ENCODE measurements around the gene HAT1.

Gene HAT1

DNA sequence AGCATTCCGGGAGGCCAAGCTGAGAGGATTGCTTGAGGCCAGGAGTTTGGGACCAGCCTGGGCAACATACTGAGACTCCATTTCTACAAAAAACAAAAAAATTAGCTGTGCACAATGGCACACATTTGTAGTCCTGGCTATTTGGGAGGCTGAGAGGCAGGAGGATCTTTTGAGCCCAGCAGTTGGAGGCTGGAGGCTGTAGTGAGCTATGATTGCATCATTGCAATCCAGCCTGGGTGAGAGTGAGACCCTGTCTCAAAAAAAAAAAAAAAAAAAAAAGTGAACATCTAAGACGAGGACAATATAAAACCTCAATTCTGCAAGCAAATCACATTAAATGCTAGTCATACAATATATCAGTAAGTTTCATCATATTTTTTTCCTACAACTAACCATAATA lies 2.8 kb upstream of the HAT1 start:
- no peak for DNase-seq (ENCODE audit: low read depth in 2 of 2, low spot score in 1 of 2)

DNA sequence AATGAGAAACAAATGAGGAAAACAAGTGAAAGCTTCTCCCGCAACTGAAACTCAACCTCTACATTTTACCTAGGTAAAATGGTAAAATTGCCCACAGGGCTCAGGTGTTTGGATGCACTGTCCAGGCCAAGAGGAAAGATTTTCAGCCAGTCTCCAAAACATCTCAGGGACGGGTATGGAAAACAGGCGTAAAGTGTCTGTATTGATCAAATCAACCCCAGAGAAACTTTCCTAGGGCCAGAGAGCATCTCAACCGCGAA lies 361 bp upstream of the HAT1 start:
- DNase-seq (ENCODE audit: low read depth in 2 of 2, low spot score in 1 of 2): no peak

DNA sequence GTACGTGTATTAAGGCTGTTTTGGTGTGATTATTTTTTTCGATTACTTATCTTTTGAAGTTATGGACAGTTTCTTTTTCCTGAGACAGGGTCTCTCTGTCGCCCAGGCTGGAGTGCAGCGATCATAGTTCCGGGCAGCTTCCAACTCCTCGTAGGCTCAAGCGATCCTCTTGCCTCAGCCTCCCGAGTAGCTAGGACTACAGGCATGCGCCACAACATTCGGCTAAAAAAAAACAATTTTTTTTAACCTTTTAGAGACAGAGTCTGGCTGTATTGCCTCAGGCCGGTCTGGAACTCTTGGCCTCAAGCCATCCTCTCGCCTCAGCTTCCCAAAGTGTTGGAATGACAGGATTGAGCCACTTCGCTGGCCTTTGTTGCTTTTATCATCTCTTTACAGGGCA lies 945 bp downstream of the HAT1 start:
- no peak for DNase-seq (ENCODE audit: low read depth in 2 of 2, low spot score in 1 of 2)

DNA sequence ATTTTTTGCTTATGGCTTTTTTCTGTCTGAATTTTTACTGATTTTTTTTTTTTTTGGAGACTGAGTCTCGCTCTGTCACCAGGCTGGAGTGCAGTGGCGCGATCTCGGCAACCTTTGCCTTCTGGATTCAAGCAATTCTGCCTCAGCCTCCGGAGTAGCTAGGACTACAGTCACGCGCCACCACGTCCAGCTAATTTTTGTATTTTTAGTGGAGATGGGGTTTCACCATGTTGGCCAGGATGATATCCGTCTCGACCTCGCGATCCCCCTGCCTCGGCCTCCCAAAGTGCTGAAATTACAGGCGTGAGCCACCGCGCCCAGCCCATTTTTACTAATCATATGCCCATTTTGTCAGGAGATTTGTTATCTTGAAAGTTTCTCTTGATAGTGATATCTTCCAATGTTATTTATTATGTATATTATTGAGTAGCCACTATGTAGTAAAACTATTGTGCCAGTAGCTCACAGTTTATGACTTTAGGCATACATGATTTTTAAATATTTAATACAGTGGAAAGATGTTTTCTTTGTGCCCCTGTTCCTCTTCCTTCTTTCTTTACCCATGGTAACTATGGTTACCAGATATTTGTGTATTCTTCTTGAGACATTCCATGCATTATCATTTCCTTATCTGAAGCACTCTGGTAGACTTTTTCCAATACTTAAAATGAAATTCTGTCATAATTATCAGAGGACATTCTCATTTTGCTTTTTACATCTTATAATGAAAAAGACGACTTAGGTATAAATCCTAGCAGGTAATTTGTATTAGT lies 2.1 kb downstream of the HAT1 start:
- DNase-seq (ENCODE audit: low read depth in 2 of 2, low spot score in 1 of 2): no peak

DNA sequence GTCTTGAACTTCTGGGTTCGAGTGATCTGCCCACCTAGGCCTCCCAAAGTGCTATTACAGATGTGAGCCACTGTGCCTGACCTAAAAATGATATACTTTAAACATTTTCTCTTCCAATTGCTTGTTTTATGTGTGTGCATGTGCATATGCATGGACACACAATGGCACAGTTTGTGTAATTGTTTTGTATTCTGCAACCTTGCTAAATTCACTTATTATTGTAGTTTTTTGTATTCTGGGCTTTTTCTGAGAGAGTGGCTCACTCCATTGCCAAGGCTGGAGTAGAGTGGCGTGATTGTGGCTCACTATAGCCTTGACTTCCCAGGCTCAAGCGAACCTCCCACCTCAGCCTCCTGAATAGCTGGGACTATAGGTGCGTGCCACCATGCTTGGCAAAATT lies 8.1 kb downstream of the HAT1 start:
- no peak for DNase-seq (ENCODE audit: low read depth in 2 of 2, low spot score in 1 of 2)

DNA sequence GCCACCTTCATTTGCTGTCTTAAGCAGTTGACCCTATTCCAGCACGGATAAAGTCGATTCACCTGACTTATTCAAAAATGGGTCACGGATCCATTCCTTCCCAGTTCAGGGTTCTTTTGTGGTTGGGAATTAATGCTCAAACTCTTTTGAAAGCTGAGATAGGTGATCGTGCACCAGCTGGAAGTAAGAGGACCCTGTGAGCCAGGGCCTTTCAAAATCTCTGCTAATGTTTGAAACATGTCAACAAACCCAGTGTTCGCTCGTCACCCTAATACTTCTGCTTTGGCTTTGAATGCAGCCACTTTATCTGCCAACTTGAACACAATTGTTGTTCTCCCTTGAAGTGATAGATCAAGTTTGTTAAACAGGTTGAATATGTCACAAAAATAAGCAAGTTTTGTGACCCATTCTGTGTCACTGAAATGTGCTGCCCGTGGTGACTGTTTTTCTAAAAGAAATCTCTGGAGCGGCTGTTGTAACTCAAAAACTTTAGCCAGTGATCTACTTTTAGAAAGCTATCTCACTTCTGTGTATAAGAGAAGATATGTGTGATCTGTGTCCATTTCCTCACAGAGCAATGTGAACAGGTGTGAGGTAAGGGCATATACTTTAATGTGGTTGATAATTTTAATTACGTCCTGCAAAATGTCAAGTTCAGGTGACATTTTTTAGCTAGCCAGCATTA lies 16.9 kb downstream of the HAT1 start:
- no peak for DNase-seq (ENCODE audit: low read depth in 2 of 2, low spot score in 1 of 2)

DNA sequence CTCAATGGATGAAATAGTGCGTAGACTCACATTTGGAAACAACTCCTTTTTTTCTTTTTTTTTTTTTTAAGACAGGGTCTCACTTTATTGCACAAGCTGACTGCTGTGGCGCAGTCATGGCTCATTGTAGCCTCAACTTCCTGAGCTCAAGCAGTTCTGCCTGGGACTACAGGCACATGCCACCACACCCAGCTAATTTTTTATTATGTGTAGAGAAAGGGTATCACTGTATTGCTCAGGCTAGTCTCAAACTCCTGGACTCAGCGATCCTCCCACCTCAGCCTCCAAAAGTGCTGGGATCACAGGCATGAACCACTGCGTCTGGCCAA lies 17.4 kb downstream of the HAT1 start:
- DNase-seq (ENCODE audit: low read depth in 2 of 2, low spot score in 1 of 2): no peak

DNA sequence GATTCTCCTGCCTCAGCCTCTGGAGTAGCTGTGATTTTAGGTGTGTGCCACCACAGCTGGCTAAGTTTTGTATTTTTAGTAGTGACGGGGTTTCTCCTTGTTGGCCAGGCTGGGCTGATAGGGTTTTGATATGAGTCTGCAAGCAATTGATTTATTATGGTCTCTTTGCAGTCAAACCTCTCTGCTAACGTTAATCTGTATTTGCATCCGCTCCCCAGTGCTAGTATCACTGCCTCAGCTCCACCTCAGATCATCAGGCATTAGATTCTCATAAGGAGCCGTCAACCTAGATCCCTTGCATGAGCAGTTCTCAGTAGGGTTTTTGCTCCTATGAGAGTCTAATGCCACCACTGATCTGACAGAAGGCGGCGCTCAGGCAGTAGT lies 19.0 kb downstream of the HAT1 start:
- no peak for DNase-seq (ENCODE audit: low read depth in 2 of 2, low spot score in 1 of 2)

DNA sequence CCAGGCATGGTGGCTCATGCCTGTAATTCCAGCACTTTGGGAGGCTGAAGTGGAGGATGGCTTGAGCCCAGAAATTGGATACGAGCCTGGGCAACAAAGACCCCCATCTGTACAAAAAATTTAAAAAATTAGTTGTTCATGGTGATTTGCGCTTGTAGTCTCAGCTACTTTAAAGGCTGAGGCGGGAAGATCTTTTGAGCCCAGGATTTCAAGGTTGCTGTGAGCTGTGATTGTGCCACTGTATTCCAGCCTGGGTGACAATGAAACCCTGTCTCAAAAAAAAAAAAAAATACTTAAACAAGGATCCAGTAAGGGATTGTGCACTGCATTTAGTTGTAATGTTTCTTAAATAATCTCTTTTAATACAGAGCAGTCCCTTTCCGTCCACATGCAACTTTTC lies 21.6 kb downstream of the HAT1 start:
- DNase-seq (ENCODE audit: low read depth in 2 of 2, low spot score in 1 of 2): no peak

DNA sequence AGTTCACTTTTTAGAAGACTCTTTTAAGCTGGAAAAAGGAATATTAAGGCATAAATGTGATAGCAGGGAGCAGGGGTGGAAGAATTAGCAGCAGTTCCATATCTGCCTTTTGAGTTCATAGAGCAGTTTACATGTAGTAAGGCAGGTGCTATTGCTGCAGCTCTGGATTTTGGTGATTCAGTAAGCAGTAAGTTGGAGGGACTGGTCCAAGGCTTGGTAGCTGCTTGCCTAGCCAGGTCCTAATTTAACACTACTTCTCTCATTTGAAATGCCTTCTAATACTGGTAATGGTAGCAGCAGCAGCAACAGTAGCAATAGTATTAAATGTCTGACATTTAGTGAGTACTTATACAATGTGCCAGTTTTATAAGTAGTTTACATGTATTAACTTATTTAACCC lies 30.0 kb downstream of the HAT1 start:
- DNase-seq (ENCODE audit: low read depth in 2 of 2, low spot score in 1 of 2): no peak

DNA sequence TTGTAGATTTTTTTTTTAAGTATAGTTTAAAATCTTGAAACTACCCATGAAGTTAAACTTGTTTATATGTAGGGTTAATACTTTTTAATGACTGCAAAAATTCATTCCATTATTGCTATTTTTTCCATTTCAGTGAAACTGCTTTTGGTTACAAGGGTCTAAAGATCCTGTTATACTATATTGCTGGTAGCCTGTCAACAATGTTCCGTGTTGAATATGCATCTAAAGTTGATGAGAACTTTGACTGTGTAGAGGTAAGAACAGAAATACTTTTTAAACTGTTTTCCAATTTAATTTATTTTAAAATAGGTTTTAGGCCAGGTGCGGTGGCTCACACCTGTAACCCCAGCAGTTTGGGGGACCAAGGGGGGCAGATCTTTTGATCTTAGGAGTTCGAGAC lies 30.5 kb downstream of the HAT1 start:
- DNase-seq (ENCODE audit: low read depth in 2 of 2, low spot score in 1 of 2): no peak

DNA sequence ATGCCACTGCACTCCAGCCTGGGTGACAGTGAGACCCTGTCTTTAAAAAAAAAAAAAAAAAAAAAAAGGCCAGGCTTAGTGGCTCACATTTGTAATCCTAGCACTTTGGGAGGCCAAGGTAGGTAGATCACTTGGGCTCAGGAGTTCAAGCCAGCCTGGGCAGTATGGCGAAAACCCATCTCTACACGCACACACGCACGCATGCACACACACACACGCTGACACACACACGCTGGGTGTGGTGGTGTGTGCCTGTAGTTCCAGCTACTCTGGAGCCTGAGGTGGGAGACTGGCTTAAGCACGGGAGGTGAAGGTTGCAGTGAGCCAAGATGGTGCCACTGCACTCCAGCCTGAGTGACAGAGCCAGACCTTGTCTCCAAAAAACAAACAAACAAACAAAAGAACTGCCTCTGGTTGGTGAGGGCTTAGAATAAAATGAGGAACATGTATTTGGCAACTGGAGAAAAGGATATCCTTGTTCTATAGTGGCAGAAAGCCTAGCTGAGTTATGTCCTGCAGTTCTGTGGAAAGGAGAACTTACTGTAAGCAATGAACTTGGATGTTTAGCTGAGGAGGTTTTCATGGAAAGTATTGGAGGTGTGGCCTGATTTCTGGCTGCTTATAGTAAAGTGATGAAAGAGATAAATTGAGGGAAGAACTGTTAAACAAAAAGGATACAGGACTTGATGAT lies 34.0 kb downstream of the HAT1 start:
- DNase-seq (ENCODE audit: low read depth in 2 of 2, low spot score in 1 of 2): no peak

DNA sequence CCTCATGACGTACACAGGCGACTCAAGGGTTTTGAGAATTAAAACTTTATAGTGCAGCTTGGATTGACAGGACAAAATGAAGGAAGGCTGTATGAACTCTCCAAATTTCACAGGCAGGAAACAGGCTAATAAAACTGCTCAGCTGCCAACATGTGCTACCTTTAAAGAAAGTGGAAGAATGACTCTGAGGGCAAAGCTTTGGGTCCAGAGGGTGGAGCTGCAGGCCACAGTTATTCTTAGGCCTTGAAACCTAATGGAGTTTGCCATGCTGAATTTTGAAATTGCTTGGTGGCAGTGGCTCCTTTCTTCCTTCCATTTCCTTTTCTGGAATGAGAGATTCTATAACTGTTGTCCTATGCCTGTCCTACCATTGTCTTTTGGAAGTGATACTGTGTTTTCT lies 34.8 kb downstream of the HAT1 start:
- DNase-seq (ENCODE audit: low read depth in 2 of 2, low spot score in 1 of 2): no peak

DNA sequence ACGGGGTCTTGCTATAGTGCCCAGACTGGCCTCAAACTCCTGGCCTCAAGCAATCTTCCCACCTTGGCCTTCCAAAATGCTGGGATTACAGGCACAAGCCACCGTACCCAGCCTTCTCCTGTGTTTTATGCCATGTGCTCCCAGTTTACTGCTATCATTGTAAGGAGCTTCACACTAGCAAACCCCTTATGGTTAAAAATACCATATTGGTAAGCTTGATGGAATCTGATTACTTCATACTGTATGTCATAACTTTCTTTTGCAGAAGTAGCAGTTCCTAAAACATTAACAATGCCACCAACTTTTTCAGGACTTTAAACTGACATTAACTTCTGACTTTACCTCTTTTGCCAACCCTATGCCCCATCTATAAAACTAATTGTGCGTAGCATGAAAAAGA lies 36.2 kb downstream of the HAT1 start:
- no peak for DNase-seq (ENCODE audit: low read depth in 2 of 2, low spot score in 1 of 2)

DNA sequence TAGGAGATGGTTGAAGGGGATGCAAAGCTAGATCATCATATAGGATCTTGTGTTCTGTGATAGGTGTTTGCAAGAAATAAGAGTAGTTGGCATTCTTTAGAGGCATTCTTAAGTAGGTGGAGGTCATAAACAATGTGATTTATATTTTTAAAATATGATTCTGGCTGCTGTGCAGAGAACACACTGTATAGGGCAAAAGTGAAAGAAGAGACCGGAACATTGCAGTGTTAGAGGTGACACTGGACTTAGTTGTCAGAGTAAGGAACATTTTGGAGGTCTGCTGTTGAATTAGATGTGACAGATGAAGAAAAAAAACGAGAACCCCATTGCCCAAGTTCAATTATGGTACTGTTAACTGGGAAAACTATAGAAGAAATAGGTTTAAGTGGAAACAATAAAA lies 37.7 kb downstream of the HAT1 start:
- no peak for DNase-seq (ENCODE audit: low read depth in 2 of 2, low spot score in 1 of 2)

DNA sequence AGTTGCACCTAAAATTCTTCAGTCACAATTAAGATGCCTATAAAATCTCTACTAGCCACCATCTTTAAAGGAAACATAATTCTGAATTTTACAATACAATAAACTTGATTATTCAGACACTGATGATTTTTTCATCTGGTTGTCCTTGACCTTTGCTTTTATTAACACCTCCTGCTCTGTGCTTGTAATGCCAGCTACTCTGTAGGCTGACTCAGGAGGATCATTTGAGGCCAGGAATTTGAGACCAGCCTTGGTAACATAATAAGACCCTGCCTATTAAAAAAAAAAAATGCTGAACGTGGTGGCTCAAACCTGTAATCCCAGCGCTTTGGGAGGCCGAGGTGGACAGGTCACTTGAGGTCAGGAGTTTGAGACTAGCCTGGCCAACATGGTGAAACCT lies 38.3 kb downstream of the HAT1 start:
- DNase-seq (ENCODE audit: low read depth in 2 of 2, low spot score in 1 of 2): no peak

DNA sequence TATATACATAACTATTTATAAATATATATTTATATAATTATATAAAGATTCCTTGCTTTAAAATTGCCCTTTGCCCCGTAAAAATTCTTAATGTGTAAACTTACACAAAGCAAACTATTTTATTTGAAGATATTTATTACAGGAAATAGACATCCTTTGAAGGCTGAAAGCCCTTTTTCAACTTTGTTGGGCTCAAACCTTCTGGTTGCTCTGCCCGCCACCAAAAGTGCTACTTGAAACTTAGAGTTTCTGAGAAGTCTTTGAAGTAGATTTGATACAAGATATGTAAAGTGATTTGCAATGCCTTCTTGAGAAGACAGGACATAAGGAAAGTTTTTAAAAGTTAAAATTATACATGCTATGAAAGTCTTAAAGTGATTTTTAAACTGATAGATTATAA lies 40.9 kb downstream of the HAT1 start:
- no peak for DNase-seq (ENCODE audit: low read depth in 2 of 2, low spot score in 1 of 2)

DNA sequence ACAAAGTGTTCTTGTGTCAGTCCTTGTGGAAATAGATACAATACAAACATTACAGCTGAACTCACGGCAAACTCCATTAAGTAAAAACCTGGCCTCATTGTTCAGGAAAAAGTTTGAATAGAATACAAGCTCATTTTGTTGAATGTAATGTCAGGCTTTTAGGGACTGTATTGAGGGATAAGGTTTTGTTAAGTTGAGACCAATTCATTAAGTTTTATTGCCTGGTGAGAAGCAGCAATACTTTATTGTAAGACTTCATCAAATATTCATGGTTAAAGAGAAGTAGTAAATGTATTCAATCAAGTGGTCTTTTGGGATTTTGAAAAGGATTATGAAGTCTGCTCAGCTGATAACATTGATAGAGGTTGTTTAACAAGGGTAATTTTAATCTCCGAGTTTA lies 42.0 kb downstream of the HAT1 start:
- DNase-seq (ENCODE audit: low read depth in 2 of 2, low spot score in 1 of 2): no peak

DNA sequence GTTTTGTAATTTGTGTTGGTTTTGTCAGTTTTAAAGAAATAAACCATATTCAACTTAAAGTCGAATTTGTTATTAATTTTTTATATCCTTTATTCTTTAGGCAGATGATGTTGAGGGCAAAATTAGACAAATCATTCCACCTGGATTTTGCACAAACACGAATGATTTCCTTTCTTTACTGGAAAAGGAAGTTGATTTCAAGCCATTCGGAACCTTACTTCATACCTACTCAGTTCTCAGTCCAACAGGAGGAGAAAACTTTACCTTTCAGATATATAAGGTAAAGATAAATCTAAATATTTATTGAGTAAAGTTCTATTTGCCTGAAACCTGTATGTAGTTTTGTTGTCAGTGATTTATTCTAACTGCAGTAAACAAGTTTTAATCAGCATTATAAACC lies 43.0 kb downstream of the HAT1 start:
- DNase-seq (ENCODE audit: low read depth in 2 of 2, low spot score in 1 of 2): no peak

DNA sequence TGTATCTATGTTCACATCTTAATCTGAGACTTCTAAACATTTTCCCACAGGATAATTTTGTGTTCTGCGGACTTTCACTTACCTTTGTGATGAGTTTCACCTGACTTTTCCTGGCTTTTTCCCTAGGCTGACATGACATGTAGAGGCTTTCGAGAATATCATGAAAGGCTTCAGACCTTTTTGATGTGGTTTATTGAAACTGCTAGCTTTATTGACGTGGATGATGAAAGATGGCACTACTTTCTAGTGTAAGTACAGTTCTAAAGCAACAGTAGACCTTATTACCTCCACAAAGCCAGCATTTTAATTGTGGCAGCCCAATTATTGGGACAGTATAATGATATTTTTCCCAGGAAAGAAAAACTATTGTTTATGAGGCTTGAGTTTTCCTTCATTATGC lies 43.4 kb downstream of the HAT1 start:
- DNase-seq (ENCODE audit: low read depth in 2 of 2, low spot score in 1 of 2): no peak

DNA sequence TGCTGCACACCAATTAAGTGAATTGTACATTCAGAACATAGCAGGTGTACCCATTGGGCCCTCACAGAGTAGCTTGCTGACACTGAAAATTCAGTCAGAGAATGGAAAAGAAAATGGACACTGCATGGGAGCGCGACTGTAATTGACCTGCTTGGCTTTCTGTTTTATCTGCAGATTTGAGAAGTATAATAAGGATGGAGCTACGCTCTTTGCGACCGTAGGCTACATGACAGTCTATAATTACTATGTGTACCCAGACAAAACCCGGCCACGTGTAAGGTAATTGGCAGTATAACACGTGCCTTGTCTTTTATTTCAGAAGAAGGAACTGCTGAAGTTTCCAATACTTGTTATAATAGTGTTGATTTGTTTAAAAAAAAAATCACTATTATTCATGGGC lies 44.0 kb downstream of the HAT1 start:
- DNase-seq (ENCODE audit: low read depth in 2 of 2, low spot score in 1 of 2): no peak

DNA sequence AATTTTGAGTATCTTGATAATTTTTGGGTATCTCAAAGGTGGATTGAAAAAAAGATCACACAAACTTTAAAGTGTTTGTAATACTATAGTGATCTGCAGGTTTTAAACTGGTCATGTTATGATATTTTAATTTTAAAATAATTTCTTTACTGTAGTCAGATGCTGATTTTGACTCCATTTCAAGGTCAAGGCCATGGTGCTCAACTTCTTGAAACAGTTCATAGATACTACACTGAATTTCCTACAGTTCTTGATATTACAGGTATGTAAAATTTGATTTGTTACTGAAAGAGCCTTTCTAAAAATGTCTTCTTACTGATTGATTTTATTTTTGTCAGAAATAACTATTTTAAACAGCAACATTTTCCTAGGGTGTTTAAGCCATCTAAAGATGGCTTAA lies 44.4 kb downstream of the HAT1 start:
- DNase-seq (ENCODE audit: low read depth in 2 of 2, low spot score in 1 of 2): no peak

DNA sequence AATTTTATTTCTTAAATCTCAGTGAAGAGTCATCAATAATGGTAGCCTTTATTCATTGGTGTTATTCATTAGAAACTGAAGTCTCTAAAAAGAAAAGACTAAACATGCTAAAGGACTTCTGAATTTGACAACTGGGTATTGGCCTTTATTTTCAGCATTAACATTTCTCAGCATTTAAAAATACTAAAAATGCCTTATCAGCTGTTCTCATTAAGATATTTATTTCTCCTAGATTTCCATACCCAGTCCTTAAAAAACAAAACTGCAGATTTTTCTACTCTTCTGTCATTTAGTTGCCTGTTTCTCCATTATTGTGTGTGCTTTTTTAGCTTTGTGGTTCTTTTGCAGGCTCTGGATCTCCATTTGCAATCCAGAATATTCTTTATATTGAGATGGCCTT lies 46.2 kb downstream of the HAT1 start:
- DNase-seq (ENCODE audit: low read depth in 2 of 2, low spot score in 1 of 2): no peak

All from stimulated activated CD8-positive, alpha-beta memory T cell treated with anti-CD3 and anti-CD28 coated beads, Interleukin-4, amount 100 ng/mL, for 4 hours (primary cell).